Activated naive CD8-positive, alpha-beta T cell treated with anti-CD3 and anti-CD28 coated beads, Interleukin-2, amount 50 U/mL, for 16 hours (primary cell): ENCODE measurements around the gene SLC9A2.

Experiments used
- DNase-seq: peaks from one replicate; pipeline ENCODE4 v3.0.0-alpha.2; 2020; ENCODE audit warnings: low read depth, low spot score

Gene SLC9A2

DNA sequence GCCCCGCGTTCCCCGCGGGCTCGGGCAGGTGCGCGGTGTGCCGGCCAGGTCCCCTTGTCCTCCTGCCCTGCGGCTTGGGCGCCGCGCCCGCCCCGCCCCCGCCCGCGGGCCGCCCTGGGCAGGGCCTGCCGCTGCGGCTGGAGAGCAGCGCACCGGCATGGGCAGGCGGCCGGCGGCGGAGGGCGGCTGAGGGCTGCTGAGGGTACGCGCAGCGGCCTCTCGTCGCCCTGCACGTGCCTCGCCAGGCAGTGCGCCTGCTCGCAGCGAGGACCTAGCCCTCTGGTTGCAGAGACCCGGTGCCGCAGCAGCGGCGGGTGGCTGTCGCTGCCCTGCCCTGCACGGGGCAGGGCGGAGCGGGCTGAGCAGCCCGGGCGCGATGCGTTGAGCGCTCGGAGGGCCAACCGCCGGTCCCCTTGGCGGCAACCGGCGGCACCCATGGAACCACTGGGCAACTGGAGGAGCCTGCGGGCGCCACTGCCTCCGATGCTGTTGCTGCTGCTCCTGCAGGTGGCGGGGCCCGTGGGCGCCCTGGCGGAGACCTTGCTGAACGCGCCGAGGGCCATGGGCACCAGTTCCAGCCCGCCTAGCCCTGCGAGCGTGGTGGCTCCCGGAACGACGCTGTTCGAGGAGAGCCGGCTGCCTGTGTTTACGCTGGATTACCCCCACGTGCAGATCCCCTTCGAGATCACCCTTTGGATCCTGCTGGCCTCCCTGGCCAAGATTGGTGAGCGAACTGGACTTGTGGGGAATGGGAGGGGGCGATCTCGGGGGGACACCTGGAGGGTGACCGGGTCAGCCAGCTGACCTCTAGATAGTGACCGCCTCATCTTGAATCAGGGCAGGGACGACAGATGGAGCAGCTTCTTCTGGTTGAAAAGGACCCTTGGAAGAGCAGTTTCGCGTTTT, at the start of gene SLC9A2:
SLC9A2 (plus strand) TSS at position 140 of the 906 bp plus-strand sequence; CDS start at position 436, 296 bp downstream.
- no peak for DNase-seq

DNA sequence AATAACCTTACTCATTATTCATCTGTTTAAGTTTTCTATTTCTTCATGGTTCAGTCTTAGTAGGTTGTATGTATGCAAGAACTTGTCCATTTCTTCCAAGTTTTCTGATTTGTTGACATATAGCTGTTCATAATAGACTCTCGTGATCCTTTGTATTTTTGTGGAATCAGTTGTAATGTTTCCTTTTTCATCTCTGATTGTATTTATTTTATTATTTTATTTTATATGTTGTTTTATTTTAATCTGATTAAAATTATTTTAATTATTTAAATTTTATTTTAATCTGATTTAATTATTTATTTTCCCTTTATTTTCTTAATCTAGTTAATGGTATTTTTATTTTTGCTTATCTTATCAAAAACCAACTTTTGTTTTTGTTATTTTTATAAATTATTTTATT, 43.5 kb upstream of the SLC9A2 start:
- no peak for DNase-seq

DNA sequence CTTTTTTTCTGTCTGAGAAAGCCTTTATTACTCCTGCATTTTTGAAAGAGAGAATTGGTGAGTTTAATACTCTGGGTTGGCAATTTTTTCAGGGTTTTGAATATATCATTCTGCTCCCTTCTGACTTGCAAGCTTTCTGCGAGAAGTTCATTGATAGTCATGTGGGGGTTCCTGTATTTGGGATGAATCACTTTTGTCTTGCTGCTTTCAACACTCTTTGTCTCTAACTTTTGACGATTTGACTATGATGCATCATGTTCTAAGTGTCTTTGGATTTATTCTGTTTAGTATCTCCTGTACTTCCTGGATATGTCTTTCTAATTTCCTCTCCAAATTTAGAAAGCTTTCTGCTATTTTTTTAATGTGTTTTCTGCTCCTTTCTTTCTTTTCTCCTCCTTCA, 41.0 kb upstream of the SLC9A2 start:
- DNase-seq = no peak

DNA sequence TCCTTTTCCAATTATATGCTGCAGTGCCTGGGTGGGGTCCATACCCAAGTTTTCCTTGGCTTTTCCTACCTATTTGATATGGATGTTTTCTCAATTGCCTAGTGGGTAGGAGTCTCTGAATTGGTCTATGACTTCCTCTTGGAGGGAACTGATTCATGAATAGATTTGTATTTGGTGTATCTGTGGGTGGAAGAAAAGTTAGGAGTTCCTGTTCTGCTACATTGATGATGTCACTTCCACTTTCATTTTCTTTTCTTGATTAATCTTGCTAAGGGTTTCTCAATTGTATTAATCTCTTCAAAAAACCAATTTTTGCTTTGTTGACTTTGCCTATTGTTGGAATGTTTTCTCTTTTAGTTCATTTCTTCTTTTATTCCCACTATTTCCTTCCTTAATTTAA, 37.4 kb upstream of the SLC9A2 start:
- DNase-seq = no peak

GRCh38 chr2:102582845-102583244, 36.5 kb upstream of the SLC9A2 start:
- no peak for DNase-seq

DNA sequence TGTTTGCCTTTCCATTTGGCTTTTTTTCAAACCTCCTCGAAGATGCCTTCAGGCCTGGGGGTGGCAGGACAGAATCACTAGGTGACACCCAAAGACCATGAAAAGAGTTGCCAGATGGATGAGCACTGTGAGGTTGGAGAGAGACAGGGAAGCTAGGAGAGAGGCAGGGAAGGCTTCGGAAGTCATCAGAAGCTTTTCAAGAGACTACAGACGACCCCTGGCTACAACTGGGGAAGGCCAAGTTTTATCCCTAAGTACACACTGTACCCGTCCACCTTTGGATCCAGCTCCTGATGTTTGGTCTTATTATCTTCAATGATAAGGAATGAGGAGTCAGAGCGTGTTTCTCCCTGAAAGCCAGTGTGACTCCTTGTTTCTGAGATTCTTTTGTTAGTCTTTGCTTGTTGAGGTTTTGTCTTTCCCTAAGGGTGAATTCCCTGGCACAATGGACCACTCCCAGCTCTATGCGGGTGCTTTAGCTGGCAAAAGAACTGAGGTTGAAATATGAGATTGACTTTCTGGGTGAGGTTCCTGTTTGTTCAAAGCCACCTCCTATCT, 33.4 kb upstream of the SLC9A2 start:
- DNase-seq = no peak

DNA sequence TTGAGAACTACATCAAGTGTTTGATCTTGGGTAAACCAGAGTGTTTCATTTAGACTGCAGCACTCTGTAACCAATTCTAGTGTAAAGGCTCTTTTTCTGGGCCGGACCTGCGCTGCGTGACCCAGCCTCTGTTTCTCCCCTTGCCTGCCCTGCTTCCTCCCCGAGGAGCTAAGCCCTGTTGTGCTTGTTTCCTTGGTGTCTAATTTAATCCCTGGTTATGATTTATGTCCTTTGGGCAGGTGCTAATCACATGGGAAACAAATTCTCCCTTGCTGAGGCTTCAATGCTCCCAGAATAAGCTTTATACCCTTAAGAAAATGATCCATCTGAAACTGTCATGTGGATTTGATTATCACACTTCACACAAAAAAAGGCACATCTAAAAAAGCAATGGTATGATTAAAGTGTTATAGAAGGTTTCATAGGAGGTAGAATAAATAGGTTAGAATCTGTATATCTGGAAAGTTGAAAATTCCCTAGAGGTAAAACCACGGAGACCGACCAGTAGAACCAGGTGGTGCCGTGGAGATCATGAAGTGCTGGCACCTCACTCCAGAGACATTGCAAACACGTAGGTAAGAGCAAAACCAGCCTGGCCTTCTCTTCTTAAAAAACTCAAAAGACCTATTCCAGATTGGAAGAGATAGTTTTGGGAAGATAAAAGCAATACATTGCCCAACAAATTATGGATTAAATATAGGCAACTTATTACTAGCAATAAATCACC, 31.0 kb upstream of the SLC9A2 start:
- no peak for DNase-seq

GRCh38 chr2:102589444-102589843, 29.9 kb upstream of the SLC9A2 start:
- no peak for DNase-seq

DNA sequence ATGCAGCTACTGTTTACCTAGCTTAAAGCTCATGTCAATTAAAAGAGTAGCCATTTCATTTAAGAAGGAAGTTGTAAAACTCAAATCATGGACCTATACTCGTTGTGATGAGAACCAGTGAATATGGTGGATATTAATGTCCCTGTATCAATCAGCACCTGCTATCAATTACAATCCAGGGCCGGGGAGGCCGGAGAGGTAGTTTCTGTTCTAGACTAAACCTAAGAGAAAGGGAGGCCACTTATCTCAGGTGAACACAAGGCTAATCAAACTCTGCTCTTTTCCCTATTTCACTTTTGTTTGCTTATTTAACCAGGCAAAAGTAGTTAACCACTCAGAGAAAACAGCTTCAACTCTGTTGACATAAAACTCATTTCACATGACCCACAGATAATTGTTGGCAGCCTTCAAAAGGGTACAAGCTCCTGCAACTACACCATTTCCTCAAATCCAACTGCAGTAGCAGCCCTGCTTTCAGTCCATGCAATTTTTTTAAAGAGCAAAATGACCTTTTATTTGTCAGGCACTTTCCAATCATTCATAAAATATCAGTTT, 27.8 kb upstream of the SLC9A2 start:
- no peak for DNase-seq

GRCh38 chr2:102592601-102593000, 26.8 kb upstream of the SLC9A2 start:
- DNase-seq = no peak

DNA sequence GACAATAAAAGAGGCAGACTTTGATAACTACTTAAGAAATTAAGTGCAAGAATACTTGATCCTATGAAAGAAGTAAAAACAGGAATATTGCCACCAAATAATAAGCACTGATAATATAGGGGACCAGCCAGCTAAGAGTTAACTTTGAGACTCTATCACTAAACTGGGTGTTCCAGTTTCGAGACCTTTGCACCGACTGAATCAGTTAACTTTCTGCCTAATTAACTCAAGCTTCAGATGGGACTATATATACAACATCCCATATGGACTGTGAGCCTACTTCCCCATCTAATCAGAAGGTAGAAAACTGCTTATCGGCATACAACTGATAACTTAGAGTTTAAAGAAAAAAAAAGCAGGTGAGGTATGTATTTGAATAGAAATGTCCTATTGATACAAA, 25.8 kb upstream of the SLC9A2 start:
- no peak for DNase-seq

- no peak for DNase-seq
These were observed 24.8 kb upstream of the SLC9A2 start for GRCh38 chr2:102594445-102595016.

GRCh38 chr2:102597788-102598187, 21.6 kb upstream of the SLC9A2 start:
- no peak for DNase-seq

- no peak for DNase-seq
These were observed 19.9 kb upstream of the SLC9A2 start for GRCh38 chr2:102599486-102599885.

DNA sequence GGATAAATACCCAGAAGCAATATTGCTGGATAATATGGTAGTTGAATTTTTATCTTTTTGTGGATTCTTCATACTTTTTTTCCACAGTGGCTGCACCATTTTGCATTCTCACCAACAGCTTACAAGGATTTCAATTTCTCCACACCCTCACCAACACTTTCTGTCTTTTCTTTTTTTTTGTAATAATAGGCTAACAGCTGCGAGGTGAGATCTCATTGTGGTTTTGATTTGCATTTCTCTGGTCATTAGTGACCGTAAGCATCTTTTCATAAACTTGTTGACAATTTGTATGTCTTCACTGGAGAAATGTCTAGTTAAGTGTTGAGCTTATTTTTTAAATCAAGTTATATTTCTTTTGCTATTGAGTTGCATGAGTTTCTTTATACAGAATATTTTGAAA, 17.6 kb upstream of the SLC9A2 start:
- DNase-seq = no peak

DNA sequence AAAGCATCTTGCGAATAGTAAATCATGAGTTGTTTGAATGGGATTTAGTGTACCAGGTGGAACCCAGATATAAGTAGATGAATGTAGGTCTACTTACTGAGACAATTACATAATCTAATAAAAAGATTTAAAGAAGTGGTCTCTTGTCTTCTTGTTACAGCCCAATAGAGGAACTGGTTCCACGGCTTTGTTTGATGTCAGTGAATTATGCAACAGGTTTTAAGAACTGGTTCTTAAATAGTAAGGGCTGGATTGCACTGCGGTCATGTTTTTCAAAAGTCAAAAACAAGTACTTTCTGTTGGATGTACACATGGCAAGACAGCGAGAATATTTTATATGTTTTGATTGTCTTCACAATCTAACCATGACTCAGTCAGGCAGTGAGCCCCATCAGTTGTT, 15.4 kb upstream of the SLC9A2 start:
- DNase-seq = no peak

- DNase-seq = no peak
These were observed 14.6 kb upstream of the SLC9A2 start for GRCh38 chr2:102604769-102605168.

DNA sequence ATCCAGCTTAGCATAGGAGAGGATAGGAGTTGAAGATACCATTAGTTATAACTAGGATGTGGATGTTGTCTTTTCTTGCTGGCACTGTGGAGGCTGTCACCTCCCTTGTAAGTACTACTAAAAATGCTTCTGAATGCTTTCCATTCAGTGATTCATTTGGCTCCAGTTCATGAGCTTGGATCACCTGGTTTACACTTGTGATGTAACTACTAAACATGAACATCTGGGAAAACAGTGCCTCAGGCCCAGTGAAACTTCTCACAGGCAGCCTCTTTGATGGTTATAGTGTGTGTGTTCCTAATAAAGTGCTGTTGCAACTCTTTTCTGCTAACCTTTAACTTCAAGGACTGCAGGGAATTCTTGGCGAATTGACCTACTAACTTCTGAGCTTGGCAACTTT, 13.0 kb upstream of the SLC9A2 start:
- DNase-seq = no peak

GRCh38 chr2:102615620-102616436, 3.5 kb upstream of the SLC9A2 start:
- DNase-seq = no peak

DNA sequence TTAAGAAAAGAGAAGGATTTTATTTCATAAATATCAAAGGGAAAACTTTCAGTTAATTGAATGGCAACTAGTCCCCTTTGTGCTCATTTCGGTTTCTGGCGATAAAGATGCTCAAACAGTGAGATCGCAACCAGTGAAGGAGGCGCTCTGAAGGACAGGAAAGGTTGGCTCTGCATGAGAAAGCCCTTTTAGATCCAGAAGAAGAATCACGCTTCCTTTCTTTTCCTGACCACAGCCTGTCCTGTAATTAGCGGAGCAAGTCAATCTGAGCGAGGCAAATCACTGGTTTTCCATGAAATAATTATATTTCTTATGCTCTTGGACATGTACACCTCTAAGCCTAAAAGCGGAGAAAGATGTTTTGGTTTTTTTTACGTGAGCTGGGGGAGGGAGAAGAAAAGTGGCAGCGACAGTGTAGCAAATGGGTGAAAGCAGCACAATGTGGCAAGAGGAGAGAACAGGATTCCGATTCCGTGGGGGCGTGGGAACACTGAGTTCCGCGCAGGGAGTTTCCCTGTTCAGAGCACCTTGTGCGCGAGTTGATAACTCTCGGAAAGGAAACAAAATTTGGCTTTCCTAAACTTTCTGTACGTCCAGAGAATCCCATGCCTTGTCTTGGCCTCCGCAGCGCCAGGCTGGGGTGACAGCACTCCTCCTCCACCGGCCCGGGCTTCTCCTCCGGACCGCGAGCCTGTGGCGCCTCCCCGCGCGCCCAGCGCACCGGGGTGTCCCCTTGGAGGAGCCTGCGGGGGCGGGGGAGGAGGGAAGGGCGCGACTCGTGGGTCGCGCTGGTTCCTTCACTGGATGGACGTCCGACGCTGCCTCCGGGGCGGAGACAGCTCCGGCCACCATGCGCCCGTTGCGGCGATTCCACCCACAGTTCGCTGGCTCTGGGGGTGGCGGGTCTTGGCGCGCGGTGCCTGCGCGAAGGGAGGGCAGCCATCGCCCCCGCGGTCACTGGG, 620 bp upstream of the SLC9A2 start:
- no peak for DNase-seq
